Lower leg skin (tissue), 3 donors: ENCODE measurements around the gene COASY.

Experiments
- CTCF ChIP-seq, 3 donors: fragments of 450-650 bp; IDR thresholded peaks; one replicate each; pipeline ENCODE4 v1.5.1; 2016; ENCODE audit warnings: antibody characterized with exemption in 3 of 3, mild to moderate bottlenecking in 3 of 3, moderate library complexity in 2 of 3
- POLR2A ChIP-seq, 2 donors: fragments of 450-650 bp; IDR thresholded peaks; one replicate each; pipeline ENCODE4 v1.6.1; 2016 to 2017; ENCODE audit warnings: antibody characterized with exemption in 2 of 2, mild to moderate bottlenecking in 1 of 2, moderate library complexity in 1 of 2

- TF ChIP-seq POLR2A (IDR thresholded peaks at IDR 0.05) (no peak), CTCF (IDR thresholded peaks at IDR 0.05) (no peak)
Observed at GRCh38 chr17:42561897-42562387, at the start of gene COASY.
